IMR-90 (cell line): ENCODE data around the gene EME2. TPM values are rescaled to one million over a fixed set of nuclear protein-coding genes. Genes with fewer than 3 reads are reported as not detected.

Experiments used
- CEBPB ChIP-seq: IDR thresholded peaks from 2 replicates; pipeline ENCODE4 v1.6.1; 2012; ENCODE audit warnings: low read depth, low read length, improper control_type of control experiment
- MXI1 ChIP-seq: IDR thresholded peaks from 2 replicates; pipeline ENCODE4 v1.6.1; 2012; ENCODE audit warnings: low read depth, mild to moderate bottlenecking, low read length, moderate library complexity, borderline replicate concordance
- NFE2L2 ChIP-seq: fragments of 150-350 bp; IDR thresholded peaks from 2 replicates; pipeline ENCODE4 v1.6.1; 2016; ENCODE audit warnings: low read depth, mild to moderate bottlenecking, low read length
- RAD21 ChIP-seq: IDR thresholded peaks from 2 replicates; pipeline ENCODE4 v1.6.1; 2012; ENCODE audit warnings: low read length, improper control_type of control experiment
- RCOR1 ChIP-seq: IDR thresholded peaks from 2 replicates; pipeline ENCODE4 v1.6.1; 2012; ENCODE audit warnings: mild to moderate bottlenecking, low read length, improper control_type of control experiment; ENCODE audit not compliant: insufficient replicate concordance
- RFX5 ChIP-seq: IDR thresholded peaks from 2 replicates; pipeline ENCODE4 v1.8.0; 2012; ENCODE audit warnings: low read depth, mild to moderate bottlenecking, low read length, moderate library complexity
- USF2 ChIP-seq: fragments of 150-350 bp; IDR thresholded peaks from 2 replicates; pipeline ENCODE4 v1.6.1; 2017; ENCODE audit warnings: mild to moderate bottlenecking, antibody characterized with exemption, low read length, low read depth
- polyA plus RNA-seq, 3 experiments: library from polyadenylated mRNA; depleted of rRNA; stranded (reverse); fragments of >200 nt; gene quantifications; 2 replicates each; pipeline ENCODE4 v1.2.3, GENCODE V29; 2012; ENCODE audit warnings: low replicate concordance in 1 of 3
- total RNA-seq: library from RNA; depleted of rRNA; stranded (reverse); fragments of >200 nt; gene quantifications from 2 replicates; pipeline ENCODE4 v1.2.3, GENCODE V29; 2012

The EME2 gene
- total and polyA plus RNA-seq, 2 of the 4 experiments (the other 2 are of a cell fraction): 1.3 to 9.6 TPM

- TF ChIP-seq MXI1: no peak
- no peak for TF ChIP-seq RCOR1
- TF ChIP-seq CEBPB: no peak
- no peak for TF ChIP-seq RAD21
- no peak for TF ChIP-seq NFE2L2
- TF ChIP-seq USF2: no peak
- no peak for TF ChIP-seq RFX5
These were observed 3.4 kb downstream of the EME2 start (continued) for GRCh38 chr16:1775846-1776671.
